Natural killer cell (primary cell): Measurements from ENCODE around the gene ST6GALNAC3. TPM values are rescaled to one million over a fixed set of nuclear protein-coding genes. Genes with fewer than 3 reads are reported as not detected.

ENCODE experiments used
- ATAC-seq, 3 donors: fragments of 150-1000 bp in 2 of 3; fragments of 200-7000 bp in 1 of 3; cut with Tn5 transposase; 1 replicate in 1 of 3; 2 replicates in 2 of 3; pipeline ENCODE4 v1.10.0; 2021; ENCODE audit warnings: mild to moderate bottlenecking in 2 of 3, moderate library complexity in 2 of 3
- DNase-seq, 2 donors: peaks; one replicate each; pipeline versions ENCODE4 v3.0.0 to v3.0.0-alpha.2; 2013 to 2021; ENCODE audit warnings: mixed read lengths in 1 of 2
- H3K27ac ChIP-seq: one replicate; pipeline ENCODE4 v1.5.1; 2013; ENCODE audit warnings: mild to moderate bottlenecking, low read length
- H3K27me3 ChIP-seq: one replicate; pipeline ENCODE4 v1.6.1; 2013; ENCODE audit warnings: low read length; ENCODE audit not compliant: control insufficient read depth, insufficient read depth
- H3K36me3 ChIP-seq: one replicate; pipeline ENCODE4 v1.6.1; 2013; ENCODE audit warnings: low read length; ENCODE audit not compliant: control insufficient read depth, insufficient read depth
- H3K4me1 ChIP-seq: one replicate; pipeline ENCODE4 v1.6.1; 2013; ENCODE audit warnings: low read length; ENCODE audit not compliant: control insufficient read depth, insufficient read depth
- H3K4me3 ChIP-seq: one replicate; pipeline ENCODE4 v1.5.1; 2013; ENCODE audit warnings: low read length
- H3K9me3 ChIP-seq: one replicate; pipeline ENCODE4 v1.6.1; 2013; ENCODE audit warnings: low read length; ENCODE audit not compliant: control insufficient read depth, insufficient read depth
- H3K27ac Mint-ChIP-seq, 2 donors: one replicate each; pipeline ENCODE4 v1.8.0; 2022; ENCODE audit warnings: mild to moderate bottlenecking in 2 of 2, mixed read lengths in 2 of 2, moderate library complexity in 1 of 2
- H3K27me3 Mint-ChIP-seq, 2 donors: one replicate each; pipeline ENCODE4 v1.8.0; 2022; ENCODE audit warnings: low read depth in 2 of 2, mixed read lengths in 2 of 2
- H3K36me3 Mint-ChIP-seq: one replicate; pipeline ENCODE4 v1.8.0; 2022; ENCODE audit warnings: mixed read lengths
- H3K4me1 Mint-ChIP-seq, 2 donors: one replicate each; pipeline ENCODE4 v1.8.0; 2022; ENCODE audit warnings: mixed read lengths in 2 of 2
- H3K4me3 Mint-ChIP-seq: one replicate; pipeline ENCODE4 v1.8.0; 2022; ENCODE audit warnings: mild to moderate bottlenecking, moderate library complexity, mixed read lengths
- H3K9me3 Mint-ChIP-seq, 2 donors: one replicate each; pipeline ENCODE4 v1.8.0; 2022; ENCODE audit warnings: mixed read lengths in 2 of 2
- CTCF ChIP-seq: fragments of 200-600 bp; IDR thresholded peaks from one replicate; pipeline ENCODE4 v1.8.0; 2022; ENCODE audit warnings: antibody characterized with exemption
- WGBS: methylation state at CpG from one replicate; pipeline ENCODE4 v1.1.7; 2013; ENCODE audit warnings: missing lambda C conversion rate; ENCODE audit not compliant: insufficient coverage; 5-methylcytosine and 5-hydroxymethylcytosine counted together
- intact Hi-C: fragments of 100-400 bp; cut with micrococcal nuclease; formaldehyde crosslinking; loops from one replicate; pipeline ENCODE4 v1.14.2; 2022
- total RNA-seq, 4 donors: library from RNA; stranded (reverse); fragments of 120-200 nt in 1 of 4; gene quantifications; one replicate each; pipeline versions ENCODE4 v1.2.3 to v1.2.4, GENCODE V29; 2013 to 2022

The ST6GALNAC3 gene
- total RNA-seq, 3 donors from 2014 or later (not counting 1 experiment from before 2014, with no cell fraction given), result not detected

- Mint-ChIP-seq H3K4me1 (no peaks in the 10 kb centered on the region), H3K27me3 (peaks cover 4 to 35% of the 10 kb centered on the region in 2 donors), H3K4me3 (no peak overlapping the region), H3K36me3 (peaks cover 6% of the 10 kb centered on the region), H3K9me3 (no peaks in the 10 kb centered on the region), H3K27ac (no peak overlapping the region)
- ATAC-seq (no peak), DNase-seq (peak in 1 of 2 donors; percentile 27)
- intact Hi-C loops, result no loop called here
- Histone ChIP-seq H3K36me3 (no peaks in the 10 kb centered on the region), H3K9me3 (no peaks in the 10 kb centered on the region), H3K27me3 (no peaks in the 10 kb centered on the region), H3K4me3 (no peak overlapping the region), H3K4me1 (peaks cover 5% of the 10 kb centered on the region), H3K27ac (no peak overlapping the region)
- no peak for TF ChIP-seq CTCF
- 67% methylated on average over 1 of the region's 2 CpGs for WGBS
These were observed 96.0 kb downstream of the ST6GALNAC3 start for GRCh38 chr1:76170513-76170912.

DNA sequence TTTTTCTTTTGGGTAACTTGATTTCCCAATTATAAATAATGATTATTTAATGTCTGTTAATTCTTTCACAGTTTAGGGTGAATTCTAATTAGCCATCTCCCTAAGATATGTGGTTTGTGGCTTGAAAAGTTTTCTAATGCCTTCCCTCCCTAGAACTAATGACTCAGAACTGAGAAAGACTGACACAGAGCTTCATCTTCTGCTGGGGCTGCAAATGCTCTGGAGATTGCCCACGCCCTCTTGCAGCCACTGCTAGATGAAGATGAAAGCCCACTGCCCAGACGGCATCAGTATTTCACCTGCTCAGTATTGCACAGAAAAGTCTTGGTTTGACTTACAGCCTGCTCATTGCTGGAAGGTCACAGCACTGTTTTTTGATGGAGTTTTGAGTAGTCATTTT, 101.5 kb downstream of the ST6GALNAC3 start:
- no peak for TF ChIP-seq CTCF
- Histone ChIP-seq H3K4me3 (no peak overlapping the region), H3K4me1 (no peaks in the 10 kb centered on the region), H3K27ac (no peak overlapping the region), H3K27me3 (no peaks in the 10 kb centered on the region), H3K9me3 (no peaks in the 10 kb centered on the region), H3K36me3 (no peaks in the 10 kb centered on the region)
- H3K4me3 Mint-ChIP-seq, result no peak overlapping the region
- H3K9me3 Mint-ChIP-seq, result no peaks in the 10 kb centered on the region
- DNase-seq (no peak), ATAC-seq (no peak)
- no peak overlapping the region for H3K27ac Mint-ChIP-seq
- H3K27me3 Mint-ChIP-seq, result peaks cover 4 to 20% of the 10 kb centered on the region in 2 donors
- no peaks in the 10 kb centered on the region for H3K36me3 Mint-ChIP-seq
- 65% methylated on average over 2 of the region's 2 CpGs for WGBS
- intact Hi-C loops, result no loop called here
- H3K4me1 Mint-ChIP-seq, result no peaks in the 10 kb centered on the region

- Histone ChIP-seq H3K36me3 (no peaks in the 10 kb centered on the region), H3K9me3 (no peaks in the 10 kb centered on the region), H3K27ac (no peak overlapping the region), H3K4me1 (no peaks in the 10 kb centered on the region), H3K4me3 (no peak overlapping the region), H3K27me3 (no peaks in the 10 kb centered on the region)
- Mint-ChIP-seq H3K4me1 (no peaks in the 10 kb centered on the region), H3K36me3 (no peaks in the 10 kb centered on the region), H3K27ac (no peak overlapping the region), H3K27me3 (peaks cover 0 to 7% of the 10 kb centered on the region in 2 donors), H3K4me3 (no peak overlapping the region), H3K9me3 (no peaks in the 10 kb centered on the region)
- DNase-seq, result no peak
- TF ChIP-seq CTCF, result no peak
- no peak for ATAC-seq
- intact Hi-C loops, result no loop called here
- WGBS, result 94% methylated on average over 8 of the region's 8 CpGs
These were observed 103.1 kb downstream of the ST6GALNAC3 start for GRCh38 chr1:76177615-76178014.

DNA sequence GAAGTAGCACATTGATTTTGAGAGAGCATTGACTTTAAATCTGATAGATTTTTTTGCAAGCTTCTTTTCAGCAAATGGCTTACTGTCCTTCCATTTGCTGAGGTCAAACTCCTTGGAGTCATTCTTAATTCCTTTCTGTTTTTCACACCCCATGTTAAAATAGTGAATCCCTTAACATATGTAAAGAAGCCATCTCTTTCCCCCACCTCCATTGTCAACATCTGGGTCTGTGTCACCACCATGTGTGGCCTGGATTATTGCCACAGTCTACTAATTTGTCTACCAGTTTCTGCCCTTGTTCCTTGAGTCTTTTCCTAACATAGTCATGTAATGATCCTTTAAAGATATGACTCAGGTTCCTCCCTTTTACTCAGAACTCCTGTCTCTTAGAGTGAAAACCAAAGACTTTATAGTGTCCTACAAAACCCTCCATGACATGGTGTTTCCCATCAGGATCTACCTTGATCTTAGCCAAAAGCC, 104.7 kb downstream of the ST6GALNAC3 start:
- no peak for TF ChIP-seq CTCF
- Histone ChIP-seq H3K4me1 (no peaks in the 10 kb centered on the region), H3K9me3 (no peaks in the 10 kb centered on the region), H3K36me3 (no peaks in the 10 kb centered on the region), H3K27me3 (no peaks in the 10 kb centered on the region), H3K27ac (no peak overlapping the region), H3K4me3 (no peak overlapping the region)
- DNase-seq, result no peak
- Mint-ChIP-seq H3K27me3 (peaks cover 0 to 7% of the 10 kb centered on the region in 2 donors), H3K36me3 (no peaks in the 10 kb centered on the region), H3K9me3 (no peaks in the 10 kb centered on the region), H3K4me1 (no peaks in the 10 kb centered on the region), H3K4me3 (no peak overlapping the region), H3K27ac (no peak overlapping the region)
- intact Hi-C loops, result no loop called here
- no peak for ATAC-seq
